GM23338 (cell line): ENCODE results near the gene ADGRG6. TPM values are rescaled to one million over a fixed set of nuclear protein-coding genes. Genes with fewer than 3 reads are reported as not detected.

ENCODE experiments used
- ATAC-seq: fragments of 200-7000 bp; cut with Tn5 transposase; 3 replicates; pipeline ENCODE4 v1.9.1; 2020
- DNase-seq: peaks from one replicate; pipeline ENCODE4 v3.0.0-alpha.2; 2015; ENCODE audit warnings: low spot score
- H2AFZ ChIP-seq: fragments of 200-600 bp; sonication (generic); 2 replicates; pipeline ENCODE4 v1.8.0; 2016; ENCODE audit warnings: antibody characterized with exemption, mild to moderate bottlenecking, moderate library complexity
- H3F3A ChIP-seq: fragments of 200-600 bp; sonication (generic); replicated peaks from 2 replicates; pipeline ENCODE4 v1.8.0; 2017; ENCODE audit warnings: antibody characterized with exemption, mixed run types, low read depth
- H3K27ac ChIP-seq: fragments of 200-600 bp; sonication (generic); 2 replicates; pipeline ENCODE4 v1.6.1; 2016; ENCODE audit warnings: low read depth
- H3K27me3 ChIP-seq: fragments of 200-600 bp; sonication (generic); 2 replicates; pipeline ENCODE4 v1.8.0; 2016; ENCODE audit warnings: mild to moderate bottlenecking, mixed run types, moderate library complexity; ENCODE audit not compliant: insufficient read depth
- H3K36me3 ChIP-seq: fragments of 200-600 bp; sonication (generic); 2 replicates; pipeline ENCODE4 v1.8.0; 2016; ENCODE audit warnings: mild to moderate bottlenecking; ENCODE audit not compliant: insufficient read depth
- H3K4me1 ChIP-seq: fragments of 200-600 bp; sonication (generic); 2 replicates; pipeline ENCODE4 v1.8.0; 2016; ENCODE audit warnings: mild to moderate bottlenecking, moderate library complexity; ENCODE audit not compliant: insufficient read depth
- H3K4me2 ChIP-seq: fragments of 200-600 bp; sonication (generic); 2 replicates; pipeline ENCODE4 v1.7.1; 2017; ENCODE audit warnings: mixed run types
- H3K4me3 ChIP-seq: fragments of 200-600 bp; sonication (generic); 2 replicates; pipeline ENCODE4 v1.6.1; 2016; ENCODE audit warnings: mixed run types
- H3K79me2 ChIP-seq: fragments of 200-600 bp; sonication (generic); replicated peaks from 2 replicates; pipeline ENCODE4 v1.8.0; 2017; ENCODE audit warnings: mild to moderate bottlenecking; ENCODE audit not compliant: insufficient read depth
- H3K9me2 ChIP-seq: fragments of 200-600 bp; sonication (generic); 2 replicates; pipeline ENCODE4 v1.8.0; 2017; ENCODE audit not compliant: insufficient read depth
- H4K20me1 ChIP-seq: fragments of 200-600 bp; sonication (generic); replicated peaks from 2 replicates; pipeline ENCODE4 v1.8.0; 2017; ENCODE audit warnings: mild to moderate bottlenecking; ENCODE audit not compliant: insufficient read depth
- H3K27ac Mint-ChIP-seq: 2 replicates; pipeline ENCODE4 v1.8.0; 2020; ENCODE audit warnings: inconsistent platforms, mild to moderate bottlenecking, moderate library complexity, mixed read lengths
- H3K27me3 Mint-ChIP-seq: 3 replicates; pipeline ENCODE4 v1.8.0; 2022; ENCODE audit warnings: low read depth, mild to moderate bottlenecking, moderate library complexity, mixed read lengths, inconsistent platforms; ENCODE audit not compliant: insufficient read depth, poor library complexity
- H3K36me3 Mint-ChIP-seq: 3 replicates; pipeline ENCODE4 v1.8.0; 2021; ENCODE audit warnings: low read depth, mild to moderate bottlenecking, inconsistent platforms, moderate library complexity, mixed read lengths
- H3K4me1 Mint-ChIP-seq: 3 replicates; pipeline ENCODE4 v1.8.0; 2020; ENCODE audit warnings: mild to moderate bottlenecking, inconsistent platforms, mixed read lengths
- H3K4me3 Mint-ChIP-seq: 3 replicates; pipeline ENCODE4 v1.8.0; 2021; ENCODE audit warnings: moderate library complexity, mild to moderate bottlenecking, inconsistent platforms, mixed read lengths
- H3K9me3 Mint-ChIP-seq: 3 replicates; pipeline ENCODE4 v1.8.0; 2020; ENCODE audit warnings: moderate library complexity, mild to moderate bottlenecking, inconsistent platforms, mixed read lengths
- CREB1 ChIP-seq: fragments of 250-450 bp; sonication (Bioruptor Pico); IDR thresholded peaks from 2 replicates; pipeline ENCODE4 v1.5.0; 2020; ENCODE audit warnings: low read depth, mild to moderate bottlenecking, moderate library complexity
- EZH2 ChIP-seq: fragments of 200-600 bp; sonication (generic); IDR thresholded peaks from one replicate; pipeline ENCODE4 v1.8.0; 2017; ENCODE audit warnings: antibody characterized with exemption, mild to moderate bottlenecking, low read depth; ENCODE audit not compliant: unreplicated experiment
- EZH2phosphoT487 ChIP-seq: fragments of 200-600 bp; sonication (generic); IDR thresholded peaks from one replicate; pipeline ENCODE4 v1.8.1; 2018; ENCODE audit warnings: antibody characterized with exemption; ENCODE audit not compliant: unreplicated experiment
- JUNB ChIP-seq: IDR thresholded peaks from one replicate; pipeline ENCODE4 v1.6.1; 2016; ENCODE audit warnings: antibody characterized with exemption; ENCODE audit not compliant: unreplicated experiment
- NANOG ChIP-seq: IDR thresholded peaks from 2 replicates; pipeline ENCODE4 v1.6.1; 2016; ENCODE audit warnings: antibody characterized with exemption, borderline replicate concordance
- POLR2AphosphoS5 ChIP-seq: IDR thresholded peaks from 2 replicates; pipeline ENCODE4 v1.6.1; 2016; ENCODE audit warnings: antibody characterized with exemption, low read depth
- STAT1 ChIP-seq: IDR thresholded peaks from one replicate; pipeline ENCODE4 v1.6.1; 2016; ENCODE audit warnings: antibody characterized with exemption; ENCODE audit not compliant: unreplicated experiment
- ZNF114 ChIP-seq: fragments of 250-450 bp; sonication (Bioruptor Pico); IDR thresholded peaks from 2 replicates; pipeline ENCODE4 v1.5.0; 2020; ENCODE audit warnings: mild to moderate bottlenecking, moderate library complexity
- ZNF331 ChIP-seq: fragments of 250-450 bp; sonication (Bioruptor Pico); IDR thresholded peaks from 2 replicates; pipeline ENCODE4 v1.5.0; 2020; ENCODE audit warnings: low read depth, mild to moderate bottlenecking, moderate library complexity
- polyA plus RNA-seq: library from polyadenylated mRNA; unstranded; fragments of >200 nt; fragmentation: Nextera tagmentation; extraction: Ambion mirVana; gene quantifications from 2 replicates; pipeline ENCODE4 v1.2.1, GENCODE V29; 2016
- total RNA-seq: library from RNA; depleted of rRNA; stranded (reverse); fragments of >200 nt; shearing (Covaris generic); gene quantifications from 2 replicates; pipeline ENCODE4 v1.2.3, GENCODE V29; 2014
- TF ChIP-seq, protein P1 (sequence below): IDR thresholded peaks from one replicate; pipeline ENCODE4 v1.6.1; 2018; ENCODE audit warnings: antibody characterized with exemption; ENCODE audit not compliant: unreplicated experiment
- TF ChIP-seq, protein P2 (sequence below): fragments of 250-450 bp; sonication (Bioruptor Pico); IDR thresholded peaks from 2 replicates; pipeline ENCODE4 v1.5.0; 2020; ENCODE audit warnings: mild to moderate bottlenecking, moderate library complexity
- TF ChIP-seq, protein P3 (sequence below), 2 experiments: fragments of 200-600 bp in 1 of 2; sonication (generic) in 1 of 2; conservative IDR thresholded peaks; 2 replicates each; pipeline versions ENCODE4 v1.5.1 to v1.6.1; 2016 to 2017; ENCODE audit warnings: antibody characterized with exemption in 2 of 2, low read depth in 2 of 2, mild to moderate bottlenecking in 2 of 2, moderate library complexity in 1 of 2
- TF ChIP-seq, protein P4 (sequence below): IDR thresholded peaks from 2 replicates; pipeline ENCODE4 v1.6.1; 2016; ENCODE audit warnings: antibody characterized with exemption

The ADGRG6 gene
- total and polyA plus RNA-seq, 2 experiments from 2014 or later = 1.3 to 7.7 TPM

DNA sequence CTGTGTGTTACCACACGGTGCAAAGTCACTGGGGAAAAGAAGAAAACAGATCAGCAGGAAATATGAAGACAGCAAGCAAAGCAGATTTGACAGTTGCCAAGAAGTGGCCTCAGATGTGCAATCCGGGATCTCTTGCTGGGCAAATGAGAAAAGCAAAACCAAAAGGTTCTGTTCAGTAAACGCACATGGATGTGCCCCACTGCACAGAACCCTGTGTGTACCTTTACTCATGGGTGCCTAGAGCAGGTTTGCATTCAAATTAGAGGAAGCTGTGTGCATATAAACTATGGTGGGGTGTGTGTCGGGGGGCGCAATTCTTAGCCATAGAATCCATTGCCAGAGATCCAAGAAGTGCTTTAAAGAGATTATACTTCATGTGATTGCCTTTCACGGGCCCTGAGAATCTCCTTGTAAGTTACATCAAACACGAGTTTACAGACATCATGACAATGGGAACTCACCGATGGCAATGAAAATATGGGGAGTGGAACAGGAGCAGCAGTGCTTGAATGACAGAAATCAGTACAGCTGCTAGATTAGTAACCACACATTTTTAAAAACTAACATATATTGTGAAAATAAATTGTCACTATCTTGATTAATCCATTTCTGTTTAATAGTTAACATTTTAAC is 154.3 kb downstream of the ADGRG6 start:
- H3K27ac Mint-ChIP-seq = no peak overlapping the region
- H3K4me3 Mint-ChIP-seq = no peak overlapping the region
- no peaks in the 10 kb centered on the region for H3K9me3 Mint-ChIP-seq
- no peak overlapping the region for H3K4me2 ChIP-seq
- H3K27me3 ChIP-seq = no peaks in the 10 kb centered on the region
- 0 out of 2 replicates have a peak, but pooled peaks cover 3% of the 10 kb centered on the region for H3K4me1 ChIP-seq
- TF ChIP-seq EZH2 = no peak
- TF ChIP-seq, protein P1, sequence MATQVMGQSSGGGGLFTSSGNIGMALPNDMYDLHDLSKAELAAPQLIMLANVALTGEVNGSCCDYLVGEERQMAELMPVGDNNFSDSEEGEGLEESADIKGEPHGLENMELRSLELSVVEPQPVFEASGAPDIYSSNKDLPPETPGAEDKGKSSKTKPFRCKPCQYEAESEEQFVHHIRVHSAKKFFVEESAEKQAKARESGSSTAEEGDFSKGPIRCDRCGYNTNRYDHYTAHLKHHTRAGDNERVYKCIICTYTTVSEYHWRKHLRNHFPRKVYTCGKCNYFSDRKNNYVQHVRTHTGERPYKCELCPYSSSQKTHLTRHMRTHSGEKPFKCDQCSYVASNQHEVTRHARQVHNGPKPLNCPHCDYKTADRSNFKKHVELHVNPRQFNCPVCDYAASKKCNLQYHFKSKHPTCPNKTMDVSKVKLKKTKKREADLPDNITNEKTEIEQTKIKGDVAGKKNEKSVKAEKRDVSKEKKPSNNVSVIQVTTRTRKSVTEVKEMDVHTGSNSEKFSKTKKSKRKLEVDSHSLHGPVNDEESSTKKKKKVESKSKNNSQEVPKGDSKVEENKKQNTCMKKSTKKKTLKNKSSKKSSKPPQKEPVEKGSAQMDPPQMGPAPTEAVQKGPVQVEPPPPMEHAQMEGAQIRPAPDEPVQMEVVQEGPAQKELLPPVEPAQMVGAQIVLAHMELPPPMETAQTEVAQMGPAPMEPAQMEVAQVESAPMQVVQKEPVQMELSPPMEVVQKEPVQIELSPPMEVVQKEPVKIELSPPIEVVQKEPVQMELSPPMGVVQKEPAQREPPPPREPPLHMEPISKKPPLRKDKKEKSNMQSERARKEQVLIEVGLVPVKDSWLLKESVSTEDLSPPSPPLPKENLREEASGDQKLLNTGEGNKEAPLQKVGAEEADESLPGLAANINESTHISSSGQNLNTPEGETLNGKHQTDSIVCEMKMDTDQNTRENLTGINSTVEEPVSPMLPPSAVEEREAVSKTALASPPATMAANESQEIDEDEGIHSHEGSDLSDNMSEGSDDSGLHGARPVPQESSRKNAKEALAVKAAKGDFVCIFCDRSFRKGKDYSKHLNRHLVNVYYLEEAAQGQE = no peak
- TF ChIP-seq, protein P2, sequence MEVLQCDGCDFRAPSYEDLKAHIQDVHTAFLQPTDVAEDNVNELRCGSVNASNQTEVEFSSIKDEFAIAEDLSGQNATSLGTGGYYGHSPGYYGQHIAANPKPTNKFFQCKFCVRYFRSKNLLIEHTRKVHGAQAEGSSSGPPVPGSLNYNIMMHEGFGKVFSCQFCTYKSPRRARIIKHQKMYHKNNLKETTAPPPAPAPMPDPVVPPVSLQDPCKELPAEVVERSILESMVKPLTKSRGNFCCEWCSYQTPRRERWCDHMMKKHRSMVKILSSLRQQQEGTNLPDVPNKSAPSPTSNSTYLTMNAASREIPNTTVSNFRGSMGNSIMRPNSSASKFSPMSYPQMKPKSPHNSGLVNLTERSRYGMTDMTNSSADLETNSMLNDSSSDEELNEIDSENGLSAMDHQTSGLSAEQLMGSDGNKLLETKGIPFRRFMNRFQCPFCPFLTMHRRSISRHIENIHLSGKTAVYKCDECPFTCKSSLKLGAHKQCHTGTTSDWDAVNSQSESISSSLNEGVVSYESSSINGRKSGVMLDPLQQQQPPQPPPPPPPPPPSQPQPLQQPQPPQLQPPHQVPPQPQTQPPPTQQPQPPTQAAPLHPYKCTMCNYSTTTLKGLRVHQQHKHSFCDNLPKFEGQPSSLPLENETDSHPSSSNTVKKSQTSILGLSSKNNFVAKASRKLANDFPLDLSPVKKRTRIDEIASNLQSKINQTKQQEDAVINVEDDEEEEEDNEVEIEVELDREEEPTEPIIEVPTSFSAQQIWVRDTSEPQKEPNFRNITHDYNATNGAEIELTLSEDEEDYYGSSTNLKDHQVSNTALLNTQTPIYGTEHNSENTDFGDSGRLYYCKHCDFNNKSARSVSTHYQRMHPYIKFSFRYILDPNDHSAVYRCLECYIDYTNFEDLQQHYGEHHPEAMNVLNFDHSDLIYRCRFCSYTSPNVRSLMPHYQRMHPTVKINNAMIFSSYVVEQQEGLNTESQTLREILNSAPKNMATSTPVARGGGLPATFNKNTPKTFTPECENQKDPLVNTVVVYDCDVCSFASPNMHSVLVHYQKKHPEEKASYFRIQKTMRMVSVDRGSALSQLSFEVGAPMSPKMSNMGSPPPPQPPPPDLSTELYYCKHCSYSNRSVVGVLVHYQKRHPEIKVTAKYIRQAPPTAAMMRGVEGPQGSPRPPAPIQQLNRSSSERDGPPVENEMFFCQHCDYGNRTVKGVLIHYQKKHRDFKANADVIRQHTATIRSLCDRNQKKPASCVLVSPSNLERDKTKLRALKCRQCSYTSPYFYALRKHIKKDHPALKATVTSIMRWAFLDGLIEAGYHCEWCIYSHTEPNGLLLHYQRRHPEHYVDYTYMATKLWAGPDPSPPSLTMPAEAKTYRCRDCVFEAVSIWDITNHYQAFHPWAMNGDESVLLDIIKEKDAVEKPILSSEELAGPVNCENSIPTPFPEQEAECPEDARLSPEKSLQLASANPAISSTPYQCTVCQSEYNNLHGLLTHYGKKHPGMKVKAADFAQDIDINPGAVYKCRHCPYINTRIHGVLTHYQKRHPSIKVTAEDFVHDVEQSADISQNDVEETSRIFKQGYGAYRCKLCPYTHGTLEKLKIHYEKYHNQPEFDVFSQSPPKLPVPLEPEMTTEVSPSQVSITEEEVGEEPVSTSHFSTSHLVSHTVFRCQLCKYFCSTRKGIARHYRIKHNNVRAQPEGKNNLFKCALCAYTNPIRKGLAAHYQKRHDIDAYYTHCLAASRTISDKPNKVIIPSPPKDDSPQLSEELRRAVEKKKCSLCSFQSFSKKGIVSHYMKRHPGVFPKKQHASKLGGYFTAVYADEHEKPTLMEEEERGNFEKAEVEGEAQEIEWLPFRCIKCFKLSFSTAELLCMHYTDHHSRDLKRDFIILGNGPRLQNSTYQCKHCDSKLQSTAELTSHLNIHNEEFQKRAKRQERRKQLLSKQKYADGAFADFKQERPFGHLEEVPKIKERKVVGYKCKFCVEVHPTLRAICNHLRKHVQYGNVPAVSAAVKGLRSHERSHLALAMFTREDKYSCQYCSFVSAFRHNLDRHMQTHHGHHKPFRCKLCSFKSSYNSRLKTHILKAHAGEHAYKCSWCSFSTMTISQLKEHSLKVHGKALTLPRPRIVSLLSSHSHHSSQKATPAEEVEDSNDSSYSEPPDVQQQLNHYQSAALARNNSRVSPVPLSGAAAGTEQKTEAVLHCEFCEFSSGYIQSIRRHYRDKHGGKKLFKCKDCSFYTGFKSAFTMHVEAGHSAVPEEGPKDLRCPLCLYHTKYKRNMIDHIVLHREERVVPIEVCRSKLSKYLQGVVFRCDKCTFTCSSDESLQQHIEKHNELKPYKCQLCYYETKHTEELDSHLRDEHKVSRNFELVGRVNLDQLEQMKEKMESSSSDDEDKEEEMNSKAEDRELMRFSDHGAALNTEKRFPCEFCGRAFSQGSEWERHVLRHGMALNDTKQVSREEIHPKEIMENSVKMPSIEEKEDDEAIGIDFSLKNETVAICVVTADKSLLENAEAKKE = no peak
- no peak for TF ChIP-seq STAT1
- TF ChIP-seq EZH2phosphoT487 = no peak
- TF ChIP-seq, protein P3, sequence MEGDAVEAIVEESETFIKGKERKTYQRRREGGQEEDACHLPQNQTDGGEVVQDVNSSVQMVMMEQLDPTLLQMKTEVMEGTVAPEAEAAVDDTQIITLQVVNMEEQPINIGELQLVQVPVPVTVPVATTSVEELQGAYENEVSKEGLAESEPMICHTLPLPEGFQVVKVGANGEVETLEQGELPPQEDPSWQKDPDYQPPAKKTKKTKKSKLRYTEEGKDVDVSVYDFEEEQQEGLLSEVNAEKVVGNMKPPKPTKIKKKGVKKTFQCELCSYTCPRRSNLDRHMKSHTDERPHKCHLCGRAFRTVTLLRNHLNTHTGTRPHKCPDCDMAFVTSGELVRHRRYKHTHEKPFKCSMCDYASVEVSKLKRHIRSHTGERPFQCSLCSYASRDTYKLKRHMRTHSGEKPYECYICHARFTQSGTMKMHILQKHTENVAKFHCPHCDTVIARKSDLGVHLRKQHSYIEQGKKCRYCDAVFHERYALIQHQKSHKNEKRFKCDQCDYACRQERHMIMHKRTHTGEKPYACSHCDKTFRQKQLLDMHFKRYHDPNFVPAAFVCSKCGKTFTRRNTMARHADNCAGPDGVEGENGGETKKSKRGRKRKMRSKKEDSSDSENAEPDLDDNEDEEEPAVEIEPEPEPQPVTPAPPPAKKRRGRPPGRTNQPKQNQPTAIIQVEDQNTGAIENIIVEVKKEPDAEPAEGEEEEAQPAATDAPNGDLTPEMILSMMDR (conservative IDR thresholded peaks at IDR 0.05; ENCODE audit: low read depth in 2 of 2) = no peak
- no peak for TF ChIP-seq NANOG
- no peak for TF ChIP-seq CREB1 (CRISPR knock-in tag)
- TF ChIP-seq JUNB = no peak
- no peak for TF ChIP-seq ZNF331 (CRISPR knock-in tag)
- TF ChIP-seq POLR2AphosphoS5 = no peak
- no peak for TF ChIP-seq ZNF114 (CRISPR knock-in tag)
- TF ChIP-seq, protein P4, sequence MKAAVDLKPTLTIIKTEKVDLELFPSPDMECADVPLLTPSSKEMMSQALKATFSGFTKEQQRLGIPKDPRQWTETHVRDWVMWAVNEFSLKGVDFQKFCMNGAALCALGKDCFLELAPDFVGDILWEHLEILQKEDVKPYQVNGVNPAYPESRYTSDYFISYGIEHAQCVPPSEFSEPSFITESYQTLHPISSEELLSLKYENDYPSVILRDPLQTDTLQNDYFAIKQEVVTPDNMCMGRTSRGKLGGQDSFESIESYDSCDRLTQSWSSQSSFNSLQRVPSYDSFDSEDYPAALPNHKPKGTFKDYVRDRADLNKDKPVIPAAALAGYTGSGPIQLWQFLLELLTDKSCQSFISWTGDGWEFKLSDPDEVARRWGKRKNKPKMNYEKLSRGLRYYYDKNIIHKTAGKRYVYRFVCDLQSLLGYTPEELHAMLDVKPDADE = no peak
- no peak for ATAC-seq
- peaks cover 5% of the 10 kb centered on the region; the same call in 1 of the 2 replicates for H3K9me2 ChIP-seq
- H3K4me1 Mint-ChIP-seq = no peaks in the 10 kb centered on the region
- H3K79me2 ChIP-seq = no peaks in the 10 kb centered on the region
- no peak overlapping the region for H3K27ac ChIP-seq
- no peaks in the 10 kb centered on the region for H3K36me3 ChIP-seq
- H3F3A ChIP-seq = no peaks in the 10 kb centered on the region
- no peaks in the 10 kb centered on the region for H3K36me3 Mint-ChIP-seq
- DNase-seq = no peak
- H3K27me3 Mint-ChIP-seq = no peaks in the 10 kb centered on the region
- peak overlapping the region; percentile 56; the same call in 1 of the 2 replicates for H2AFZ ChIP-seq
- H3K4me3 ChIP-seq = no peak overlapping the region
- H4K20me1 ChIP-seq = no peaks in the 10 kb centered on the region
